GM18868 (cell line): ENCODE data around the gene CAND2.

Source experiments
- ATAC-seq: cut with Tn5 transposase; IDR thresholded peaks from one replicate; pipeline ENCODE4 v1.9.1; 2021; ENCODE audit warnings: mild to moderate bottlenecking, moderate library complexity; ENCODE audit not compliant: unreplicated experiment

The CAND2 gene

GRCh38 chr3:12796171-12797123 is at the start of gene CAND2:
CAND2 (plus strand) TSS chr3:12796680; CDS start chr3:12796721, 41 bp downstream.
- peak; percentile 75 for ATAC-seq

- no peak for ATAC-seq
Measured at GRCh38 chr3:12748477-12748876, 48.0 kb upstream of the CAND2 start.

GRCh38 chr3:12750223-12750622 is 46.3 kb upstream of the CAND2 start:
- peak; percentile 23 for ATAC-seq

GRCh38 chr3:12750658-12751071 is 45.8 kb upstream of the CAND2 start:
- ATAC-seq = peak; percentile 59

- ATAC-seq = no peak
Measured at GRCh38 chr3:12751571-12751970, 44.9 kb upstream of the CAND2 start.

GRCh38 chr3:12752102-12752501 is 44.4 kb upstream of the CAND2 start:
- ATAC-seq = no peak

GRCh38 chr3:12752809-12753208 is 43.7 kb upstream of the CAND2 start:
- ATAC-seq = peak; percentile 39

- ATAC-seq = no peak
Measured at GRCh38 chr3:12753275-12754028, 43.0 kb upstream of the CAND2 start.

GRCh38 chr3:12754313-12754712 is 42.2 kb upstream of the CAND2 start:
- no peak for ATAC-seq

- ATAC-seq = no peak
Measured at GRCh38 chr3:12755754-12756153, 40.7 kb upstream of the CAND2 start.

GRCh38 chr3:12756175-12756574 is 40.3 kb upstream of the CAND2 start:
- ATAC-seq = no peak

- no peak for ATAC-seq
Measured at GRCh38 chr3:12756635-12757034, 39.8 kb upstream of the CAND2 start.

GRCh38 chr3:12758025-12758781 is 38.3 kb upstream of the CAND2 start:
- ATAC-seq = peak; percentile 36

- no peak for ATAC-seq
Measured at GRCh38 chr3:12759097-12759679, 37.3 kb upstream of the CAND2 start, which contains the start of gene TMEM40. TMEM40 (minus strand) TSS chr3:12759259; CDS start chr3:12749832, 9,427 bp downstream.

- no peak for ATAC-seq
Measured at GRCh38 chr3:12759693-12760565, 36.6 kb upstream of the CAND2 start.

- no peak for ATAC-seq
Measured at GRCh38 chr3:12764171-12764776, 32.2 kb upstream of the CAND2 start.

- no peak for ATAC-seq
Measured at GRCh38 chr3:12766541-12766940, 29.9 kb upstream of the CAND2 start.

GRCh38 chr3:12768579-12769527 is 27.6 kb upstream of the CAND2 start:
- no peak for ATAC-seq
